Amniotic epithelial cell (primary cell): ENCODE data around the gene IFT52.
A peak's percentile ranks its signal among the peaks of the same experiment; 100 is the strongest.
"Not testable (repeated sequence)": the region's sequence is repeated elsewhere in the genome, so short reads cannot be mapped to it uniquely, and the experiment has no call there.

Experiments
- DNase-seq: peaks from one replicate; pipeline ENCODE4 v3.0.0-alpha.2; 2010; ENCODE audit warnings: low read depth

Gene IFT52

GRCh38 chr20:43651650-43652184, 61.0 kb downstream of the IFT52 start:
- DNase-seq, result not testable (repeated sequence)

GRCh38 chr20:43653966-43654365, 63.2 kb downstream of the IFT52 start:
- no peak for DNase-seq

GRCh38 chr20:43655176-43655575, 64.4 kb downstream of the IFT52 start:
- not testable (repeated sequence) for DNase-seq

GRCh38 chr20:43655937-43656336, 65.2 kb downstream of the IFT52 start:
- no peak for DNase-seq

- DNase-seq, result peak; percentile 26
Observed at GRCh38 chr20:43658069-43658722, 67.5 kb downstream of the IFT52 start.

GRCh38 chr20:43658723-43659419, 68.1 kb downstream of the IFT52 start:
- DNase-seq, result no peak

- DNase-seq, result no peak
Observed at GRCh38 chr20:43662943-43663655, 72.4 kb downstream of the IFT52 start.

- DNase-seq, result no peak
Observed at GRCh38 chr20:43665466-43666176, 74.9 kb downstream of the IFT52 start.

- DNase-seq, result peak; percentile 41
Observed at GRCh38 chr20:43666376-43667328, 75.9 kb downstream of the IFT52 start, which contains the start of gene MYBL2. Gene MYBL2, plus strand, starts transcription at chr20:43667114. Its CDS starts 170 bp downstream, at chr20:43667284.

GRCh38 chr20:43667341-43668132, 76.8 kb downstream of the IFT52 start:
- DNase-seq, result no peak

- DNase-seq, result peak; percentile 65
Observed at GRCh38 chr20:43669332-43669731, 78.6 kb downstream of the IFT52 start.

GRCh38 chr20:43670423-43670822, 79.7 kb downstream of the IFT52 start:
- DNase-seq, result no peak

- no peak for DNase-seq
Observed at GRCh38 chr20:43676368-43676767, 85.6 kb downstream of the IFT52 start.

GRCh38 chr20:43680981-43681380, 90.2 kb downstream of the IFT52 start:
- DNase-seq, result no peak

GRCh38 chr20:43681468-43681942, 90.8 kb downstream of the IFT52 start:
- no peak for DNase-seq

GRCh38 chr20:43681991-43682410, 91.3 kb downstream of the IFT52 start:
- no peak for DNase-seq

GRCh38 chr20:43682446-43682845, 91.7 kb downstream of the IFT52 start:
- DNase-seq, result no peak

GRCh38 chr20:43686820-43687219, 96.1 kb downstream of the IFT52 start:
- no peak for DNase-seq

GRCh38 chr20:43689165-43689564, 98.4 kb downstream of the IFT52 start:
- DNase-seq, result no peak
